Smooth muscle cell (in vitro differentiated cells): Measurements from ENCODE around the gene SPACDR. TPM values are rescaled to one million over a fixed set of nuclear protein-coding genes. Genes with fewer than 3 reads are reported as not detected.

Source experiments
- DNase-seq: peaks from one replicate; lab custom pipeline; 2025; ENCODE audit not compliant: unreplicated experiment; lab: John Stamatoyannopoulos, UW
- H2AFZ ChIP-seq: fragments of 200-600 bp; sonication (generic); 2 replicates; pipeline ENCODE4 v1.6.0; 2016; ENCODE audit warnings: antibody characterized with exemption, low read depth, mild to moderate bottlenecking
- H3F3A ChIP-seq: fragments of 200-600 bp; sonication (generic); 2 replicates; pipeline ENCODE4 v1.6.0; 2017; ENCODE audit warnings: antibody characterized with exemption, low read depth
- H3K27ac ChIP-seq: fragments of 200-600 bp; sonication (generic); 2 replicates; pipeline ENCODE4 v1.5.1; 2016; ENCODE audit warnings: low read depth, mild to moderate bottlenecking
- H3K27me3 ChIP-seq: fragments of 200-600 bp; sonication (generic); 2 replicates; pipeline ENCODE4 v1.6.1; 2016; ENCODE audit warnings: low read depth, mild to moderate bottlenecking
- H3K36me3 ChIP-seq: fragments of 200-600 bp; sonication (generic); 2 replicates; pipeline ENCODE4 v1.5.1; 2016; ENCODE audit warnings: low read depth
- H3K4me1 ChIP-seq: fragments of 200-600 bp; sonication (generic); 2 replicates; pipeline ENCODE4 v1.5.1; 2016; ENCODE audit warnings: low read depth
- H3K4me2 ChIP-seq: fragments of 200-600 bp; sonication (generic); 2 replicates; pipeline ENCODE4 v1.6.0; 2016; ENCODE audit warnings: mild to moderate bottlenecking
- H3K4me3 ChIP-seq: fragments of 200-600 bp; sonication (generic); 2 replicates; pipeline ENCODE4 v1.5.1; 2016; ENCODE audit warnings: mild to moderate bottlenecking
- H3K79me2 ChIP-seq: fragments of 200-600 bp; sonication (generic); 2 replicates; pipeline ENCODE4 v1.6.0; 2016; ENCODE audit warnings: low read depth, mild to moderate bottlenecking
- H3K9ac ChIP-seq: fragments of 200-600 bp; sonication (generic); 2 replicates; pipeline ENCODE4 v1.6.0; 2016; ENCODE audit warnings: low read depth
- H3K9me3 ChIP-seq: fragments of 200-600 bp; sonication (generic); replicated peaks from 2 replicates; pipeline ENCODE4 v1.5.1; 2016; ENCODE audit warnings: low read depth
- H4K20me1 ChIP-seq: fragments of 200-600 bp; sonication (generic); 2 replicates; pipeline ENCODE4 v1.6.0; 2016; ENCODE audit warnings: low read depth
- WGBS: methylation state at CpG from one replicate; pipeline ENCODE4 v1.1.7; 2016; ENCODE audit warnings: low lambda C conversion rate; 5-methylcytosine and 5-hydroxymethylcytosine counted together
- polyA plus RNA-seq: library from polyadenylated mRNA; unstranded; fragments of >200 nt; fragmentation: Nextera tagmentation; extraction: Ambion mirVana; gene quantifications from 2 replicates; pipeline ENCODE4 v1.2.1, GENCODE V29; 2016
- total RNA-seq: library from RNA; depleted of rRNA; stranded (reverse); fragments of >200 nt; gene quantifications from 2 replicates; pipeline ENCODE4 v1.2.3, GENCODE V29; 2014
- TF ChIP-seq, protein P1 (sequence below): fragments of 200-600 bp; sonication (generic); IDR thresholded peaks from 2 replicates; pipeline ENCODE4 v1.5.1; 2017; ENCODE audit warnings: borderline replicate concordance, mild to moderate bottlenecking, antibody characterized with exemption; ENCODE audit not compliant: insufficient read depth, poor library complexity, severe bottlenecking

SPACDR gene
- total and polyA plus RNA-seq, 2 experiments from 2014 or later = 0.58 TPM; not detected in 1

DNA sequence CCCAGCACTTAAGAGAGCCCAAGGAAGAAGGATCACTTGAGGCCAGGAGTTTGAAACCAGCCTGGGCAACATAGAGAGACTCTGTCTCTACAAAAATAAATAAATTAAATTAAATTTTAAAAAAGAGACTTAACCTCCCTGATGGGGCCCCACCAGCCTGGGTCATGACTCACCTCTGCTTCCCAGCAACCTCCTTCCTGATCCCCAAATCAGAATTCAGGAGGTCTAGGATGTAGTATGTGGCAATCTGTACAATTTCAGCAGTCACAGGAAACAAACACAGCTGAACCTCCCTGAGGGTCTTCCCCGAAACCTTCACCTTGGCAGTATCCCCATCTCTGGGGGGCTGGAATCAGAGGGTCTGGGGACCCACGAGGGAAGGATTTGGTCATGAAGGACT is 18.0 kb downstream of the SPACDR start:
- H3K36me3 ChIP-seq = no peaks in the 10 kb centered on the region
- H3K4me3 ChIP-seq = no peak overlapping the region
- no peaks in the 10 kb centered on the region for H4K20me1 ChIP-seq
- TF ChIP-seq, protein P1, sequence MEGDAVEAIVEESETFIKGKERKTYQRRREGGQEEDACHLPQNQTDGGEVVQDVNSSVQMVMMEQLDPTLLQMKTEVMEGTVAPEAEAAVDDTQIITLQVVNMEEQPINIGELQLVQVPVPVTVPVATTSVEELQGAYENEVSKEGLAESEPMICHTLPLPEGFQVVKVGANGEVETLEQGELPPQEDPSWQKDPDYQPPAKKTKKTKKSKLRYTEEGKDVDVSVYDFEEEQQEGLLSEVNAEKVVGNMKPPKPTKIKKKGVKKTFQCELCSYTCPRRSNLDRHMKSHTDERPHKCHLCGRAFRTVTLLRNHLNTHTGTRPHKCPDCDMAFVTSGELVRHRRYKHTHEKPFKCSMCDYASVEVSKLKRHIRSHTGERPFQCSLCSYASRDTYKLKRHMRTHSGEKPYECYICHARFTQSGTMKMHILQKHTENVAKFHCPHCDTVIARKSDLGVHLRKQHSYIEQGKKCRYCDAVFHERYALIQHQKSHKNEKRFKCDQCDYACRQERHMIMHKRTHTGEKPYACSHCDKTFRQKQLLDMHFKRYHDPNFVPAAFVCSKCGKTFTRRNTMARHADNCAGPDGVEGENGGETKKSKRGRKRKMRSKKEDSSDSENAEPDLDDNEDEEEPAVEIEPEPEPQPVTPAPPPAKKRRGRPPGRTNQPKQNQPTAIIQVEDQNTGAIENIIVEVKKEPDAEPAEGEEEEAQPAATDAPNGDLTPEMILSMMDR = no peak
- no peaks in the 10 kb centered on the region for H3K27me3 ChIP-seq
- DNase-seq = no peak
- H3K27ac ChIP-seq = no peak overlapping the region
- no peaks in the 10 kb centered on the region for H3K4me1 ChIP-seq
- WGBS = 89% methylated on average over 2 of the region's 2 CpGs
- no peak overlapping the region for H3K9ac ChIP-seq
- no peaks in the 10 kb centered on the region for H3F3A ChIP-seq
- no peaks in the 10 kb centered on the region for H3K9me3 ChIP-seq
- H3K79me2 ChIP-seq = no peaks in the 10 kb centered on the region
- H2AFZ ChIP-seq = no peak overlapping the region
- peak overlapping the region; percentile 54 for H3K4me2 ChIP-seq

- H3K4me2 ChIP-seq = no peak overlapping the region
- TF ChIP-seq, protein P1 = no peak
- H3F3A ChIP-seq = no peaks in the 10 kb centered on the region
- H4K20me1 ChIP-seq = no peaks in the 10 kb centered on the region
- no peaks in the 10 kb centered on the region for H3K36me3 ChIP-seq
- no peaks in the 10 kb centered on the region for H3K27me3 ChIP-seq
- H3K27ac ChIP-seq = no peak overlapping the region
- H3K79me2 ChIP-seq = no peaks in the 10 kb centered on the region
- no peak overlapping the region for H2AFZ ChIP-seq
- H3K4me3 ChIP-seq = no peak overlapping the region
- H3K9me3 ChIP-seq = no peaks in the 10 kb centered on the region
- DNase-seq = no peak
- H3K4me1 ChIP-seq = no peaks in the 10 kb centered on the region
- WGBS = 67% methylated on average over 14 of the region's 14 CpGs
- no peak overlapping the region for H3K9ac ChIP-seq
Observed at GRCh38 chr7:100444311-100445278, 19.5 kb downstream of the SPACDR start.

- Histone ChIP-seq H3K27ac (no peak overlapping the region), H3K4me2 (no peak overlapping the region), H3F3A (peaks cover 5% of the 10 kb centered on the region), H3K4me3 (no peak overlapping the region), H3K9me3 (no peaks in the 10 kb centered on the region), H3K4me1 (no peaks in the 10 kb centered on the region), H2AFZ (no peak overlapping the region), H3K36me3 (no peaks in the 10 kb centered on the region), H4K20me1 (no peaks in the 10 kb centered on the region), H3K79me2 (no peaks in the 10 kb centered on the region), H3K9ac (no peak overlapping the region), H3K27me3 (no peaks in the 10 kb centered on the region)
- TF ChIP-seq, protein P1 = no peak
- WGBS = 96% methylated on average over 9 of the region's 9 CpGs
- no peak for DNase-seq
Observed at GRCh38 chr7:100443096-100443840, 20.8 kb downstream of the SPACDR start.
